Subcutaneous adipose tissue (tissue), 4 donors: Measurements from ENCODE around the gene TRPC4AP. TPM values are rescaled to one million over a fixed set of nuclear protein-coding genes. Genes with fewer than 3 reads are reported as not detected.

Experiments used
- small RNA-seq: library from RNA; depleted of rRNA; stranded (forward); fragments of <200 nt; gene quantifications from one replicate; pipeline ENCODE3, GENCODE V24; 2016
- total RNA-seq, 4 donors: library from RNA; depleted of rRNA; stranded (reverse); fragments of >200 nt; gene quantifications; one replicate each; pipeline ENCODE4 v1.1.0, GENCODE V29; 2016
- TF ChIP-seq, protein P1 (sequence below): fragments of 450-650 bp; IDR thresholded peaks from one replicate; pipeline ENCODE4 v1.5.1; 2016; ENCODE audit warnings: low read depth, mild to moderate bottlenecking, control low read depth, antibody characterized with exemption, moderate library complexity

Gene TRPC4AP
- total RNA-seq, 4 donors from 2014 or later = 76.6 to 112 (median 78.5) TPM

DNA sequence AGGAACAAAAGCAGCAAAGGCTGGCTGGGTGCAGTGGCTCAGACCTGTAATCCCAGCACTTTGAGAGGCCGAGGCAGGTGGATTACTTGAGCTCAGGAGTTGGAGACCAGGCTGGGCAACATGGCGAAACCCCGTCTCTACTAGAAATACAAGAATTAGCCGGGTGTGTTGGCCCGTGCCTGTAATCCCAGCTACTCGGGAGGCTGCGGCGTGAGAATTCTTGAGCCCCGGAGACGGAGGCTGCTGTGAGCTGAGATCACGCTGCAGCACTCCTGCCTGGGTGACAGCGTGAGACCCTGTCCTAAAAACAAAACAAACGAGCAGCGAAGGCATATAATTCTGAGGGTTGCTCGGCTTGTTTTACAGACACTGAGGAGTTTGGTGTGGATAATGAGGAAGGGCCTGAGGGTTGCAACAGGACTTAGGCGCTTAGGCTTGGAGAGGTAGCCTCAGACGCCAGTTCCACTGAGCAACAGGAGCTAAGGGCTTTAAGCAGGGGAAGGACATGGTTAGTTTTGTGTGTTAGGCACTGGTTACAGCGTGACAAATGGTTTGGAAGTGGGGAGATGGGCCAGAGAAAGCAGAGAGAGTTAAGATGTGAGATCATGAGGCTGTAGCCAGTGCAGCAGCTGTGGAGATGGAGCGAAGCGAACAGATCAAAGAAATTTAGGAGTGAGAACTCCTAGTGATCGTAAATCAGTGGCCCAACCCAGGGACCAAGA, 135.7 kb downstream of the TRPC4AP start:
- TF ChIP-seq, protein P1, sequence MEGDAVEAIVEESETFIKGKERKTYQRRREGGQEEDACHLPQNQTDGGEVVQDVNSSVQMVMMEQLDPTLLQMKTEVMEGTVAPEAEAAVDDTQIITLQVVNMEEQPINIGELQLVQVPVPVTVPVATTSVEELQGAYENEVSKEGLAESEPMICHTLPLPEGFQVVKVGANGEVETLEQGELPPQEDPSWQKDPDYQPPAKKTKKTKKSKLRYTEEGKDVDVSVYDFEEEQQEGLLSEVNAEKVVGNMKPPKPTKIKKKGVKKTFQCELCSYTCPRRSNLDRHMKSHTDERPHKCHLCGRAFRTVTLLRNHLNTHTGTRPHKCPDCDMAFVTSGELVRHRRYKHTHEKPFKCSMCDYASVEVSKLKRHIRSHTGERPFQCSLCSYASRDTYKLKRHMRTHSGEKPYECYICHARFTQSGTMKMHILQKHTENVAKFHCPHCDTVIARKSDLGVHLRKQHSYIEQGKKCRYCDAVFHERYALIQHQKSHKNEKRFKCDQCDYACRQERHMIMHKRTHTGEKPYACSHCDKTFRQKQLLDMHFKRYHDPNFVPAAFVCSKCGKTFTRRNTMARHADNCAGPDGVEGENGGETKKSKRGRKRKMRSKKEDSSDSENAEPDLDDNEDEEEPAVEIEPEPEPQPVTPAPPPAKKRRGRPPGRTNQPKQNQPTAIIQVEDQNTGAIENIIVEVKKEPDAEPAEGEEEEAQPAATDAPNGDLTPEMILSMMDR = no peak

DNA sequence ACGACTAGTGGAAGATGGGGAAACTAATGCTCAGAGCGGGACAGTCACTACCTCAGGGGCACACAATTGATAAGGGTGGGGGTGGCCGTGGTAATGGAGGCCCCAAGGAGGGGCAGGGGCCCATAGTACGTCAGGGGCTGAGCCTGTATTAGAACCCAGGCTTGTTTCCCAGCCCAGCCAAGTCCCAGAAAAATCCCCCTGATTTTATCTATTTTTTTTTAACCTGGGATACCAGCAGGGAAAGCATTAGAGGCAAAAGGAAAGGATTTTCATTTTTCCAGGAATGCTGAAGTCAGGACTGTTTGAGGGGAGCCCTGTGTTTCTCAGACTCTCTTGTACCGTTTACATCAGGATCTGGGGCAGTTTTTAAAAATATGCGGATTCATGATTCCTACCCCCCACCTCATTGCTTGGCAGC, 136.6 kb downstream of the TRPC4AP start:
- TF ChIP-seq, protein P1 = no peak

DNA sequence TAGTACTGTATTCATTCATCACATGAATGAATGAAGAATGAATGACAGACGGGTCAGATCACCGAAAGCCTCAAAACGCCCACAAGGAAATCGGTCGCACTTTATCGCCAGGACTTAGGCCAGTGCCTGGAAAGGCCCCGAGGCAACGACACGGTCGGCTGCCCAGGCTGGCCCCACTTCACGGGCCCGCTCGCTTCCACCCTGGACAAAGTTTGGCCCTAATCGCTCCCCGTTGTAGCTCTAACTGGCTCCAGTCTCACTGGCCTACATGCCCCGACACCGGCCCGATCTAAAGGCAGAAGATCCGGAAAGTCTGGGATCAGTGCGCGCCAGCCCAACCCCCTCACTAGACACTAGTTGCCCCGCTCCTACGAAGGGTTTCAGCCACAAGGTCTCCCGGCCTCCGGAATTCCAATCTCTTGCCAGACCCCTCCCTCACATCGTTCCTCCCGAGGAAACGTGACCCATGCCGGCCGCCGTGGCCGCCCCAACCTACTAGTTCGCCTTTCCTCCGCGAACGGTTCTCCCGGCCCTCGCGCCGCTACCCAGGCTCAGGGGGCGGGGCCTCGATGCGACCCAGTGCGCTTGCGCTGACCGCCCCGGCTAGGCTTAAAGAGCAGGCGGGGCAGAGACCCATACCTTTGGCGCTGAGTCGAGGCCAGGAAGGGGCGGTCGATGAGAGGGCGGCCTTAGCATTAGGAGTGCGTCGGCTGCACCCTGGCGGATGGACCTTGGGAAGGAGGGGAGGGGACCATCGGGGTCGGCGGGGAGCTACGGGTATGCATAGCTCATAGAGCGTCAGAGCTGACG, 137.2 kb downstream of the TRPC4AP start, which contains the start of the genes GSS and MYH7B:
GSS (minus strand) TSS at position 576 of the 810 bp plus-strand sequence. CDS start 3,954 bp downstream, outside the sequence.
MYH7B (plus strand) TSS at position 638 of the 810 bp plus-strand sequence. CDS start 22,138 bp downstream, outside the sequence.
- TF ChIP-seq, protein P1 = no peak

DNA sequence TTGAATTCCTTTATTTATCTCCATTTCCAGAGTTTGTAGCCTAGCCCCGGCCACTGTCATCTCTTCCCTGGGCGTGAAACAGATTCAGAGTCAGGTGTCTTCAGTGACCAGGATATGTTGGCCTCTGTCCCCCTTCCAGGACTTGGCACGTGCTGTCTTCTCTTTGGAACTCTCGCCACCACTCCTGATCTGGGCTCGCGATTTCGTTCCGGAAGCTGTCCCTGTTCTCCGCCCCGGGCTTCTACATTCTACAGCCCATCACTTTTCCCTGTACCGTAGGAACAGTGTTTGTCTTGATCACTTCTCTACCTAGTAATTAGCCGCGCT, 137.7 kb downstream of the TRPC4AP start:
- TF ChIP-seq, protein P1 = no peak

DNA sequence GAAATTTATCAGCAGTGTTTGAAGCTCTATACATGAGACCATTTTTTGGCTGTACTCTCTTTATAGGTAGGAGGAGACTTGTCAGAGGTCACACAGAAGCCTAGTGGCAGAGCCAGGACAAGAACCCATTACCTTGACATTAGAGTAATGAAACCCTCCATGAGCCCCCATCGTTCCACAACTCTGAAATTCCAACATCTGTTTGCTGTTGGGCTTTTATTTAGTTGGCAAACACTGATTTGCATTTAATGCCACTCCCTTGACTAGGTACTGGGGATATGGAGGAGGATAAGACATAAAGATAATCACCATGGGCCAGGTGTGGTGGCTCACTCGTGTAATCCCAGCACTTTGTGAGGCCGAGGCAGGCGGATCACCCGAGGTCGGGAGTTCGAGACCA, 138.6 kb downstream of the TRPC4AP start:
- TF ChIP-seq, protein P1 = no peak

DNA sequence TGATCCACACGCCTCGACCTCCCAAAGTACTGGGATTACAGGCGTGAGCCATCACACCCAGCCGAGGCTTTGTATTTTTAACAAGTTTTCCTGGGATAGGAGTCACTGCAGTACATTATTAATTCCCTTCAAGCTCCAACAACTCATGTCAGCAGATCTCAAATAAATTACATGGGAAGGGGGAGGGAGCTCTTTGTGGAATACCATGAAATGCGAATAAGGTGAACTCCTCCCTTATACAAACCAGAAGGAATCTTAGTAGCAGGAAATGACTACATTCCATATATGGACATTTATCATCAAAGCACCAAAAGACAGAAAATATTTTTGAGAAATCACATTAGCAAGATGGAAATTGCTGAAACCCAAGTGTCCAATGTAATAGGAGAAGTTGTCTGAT, 139.9 kb downstream of the TRPC4AP start:
- TF ChIP-seq, protein P1 = no peak

Small RNA genes lying within 50 kb of the gene (small RNA-seq; reads per million reads assigned to genes)
- gene MIR499A (0.36 reads per million), gene RF00275 (not detected), gene RNU6-407P (not detected)

Other genes with a start within 250 kb of the TRPC4AP start
- 10 to 100 TPM in 2 of 4 donors, 1 to 10 TPM in 2; 2.9 to 15.8 (median 10.3) TPM for gene GGT7, start 220.0 kb downstream of the TRPC4AP start, total RNA-seq
- 100 to 1,000 TPM in 3 of 4 donors, 10 to 100 TPM in 1; 97.4 to 252 (median 136) TPM for gene ACSS2, start 216.2 kb downstream of the TRPC4AP start, total RNA-seq
- 10 to 100 TPM; 25.4 to 42.4 (median 30.0) TPM for gene GSS, start 137.0 kb downstream of the TRPC4AP start, total RNA-seq
- 1 to 10 TPM in 1 of 4 donors, under 1 TPM in 3; 0.17 to 2.8 (median 0.38) TPM for gene MYH7B, start 136.9 kb downstream of the TRPC4AP start, total RNA-seq
- gene EDEM2, start 54.5 kb upstream of the TRPC4AP start, total RNA-seq = 10 to 100 TPM; 24.0 to 37.8 (median 31.6) TPM
- 10 to 100 TPM; 61.9 to 86.5 (median 71.5) TPM for gene PROCR, start 79.3 kb upstream of the TRPC4AP start, total RNA-seq
- gene MMP24, start 133.9 kb upstream of the TRPC4AP start, total RNA-seq = 1 to 10 TPM in 1 of 4 donors, under 1 TPM in 2, not detected in 1; 0.17 to 1.3 (median 0.66) TPM
- gene MMP24OS, start 185.3 kb upstream of the TRPC4AP start, total RNA-seq = 10 to 100 TPM; 27.5 to 56.5 (median 31.6) TPM
- gene EIF6, start 192.0 kb upstream of the TRPC4AP start, total RNA-seq = 10 to 100 TPM; 50.1 to 75.5 (median 67.9) TPM
- not detected for gene FAM83C, start 199.6 kb upstream of the TRPC4AP start, total RNA-seq